Fibroblast of gingiva (primary cell): Measurements from ENCODE around the gene TTC6.

Experiments
- DNase-seq: peaks from one replicate; pipeline ENCODE4 v3.0.0-alpha.2; 2011; ENCODE audit warnings: low read depth

TTC6 gene

DNA sequence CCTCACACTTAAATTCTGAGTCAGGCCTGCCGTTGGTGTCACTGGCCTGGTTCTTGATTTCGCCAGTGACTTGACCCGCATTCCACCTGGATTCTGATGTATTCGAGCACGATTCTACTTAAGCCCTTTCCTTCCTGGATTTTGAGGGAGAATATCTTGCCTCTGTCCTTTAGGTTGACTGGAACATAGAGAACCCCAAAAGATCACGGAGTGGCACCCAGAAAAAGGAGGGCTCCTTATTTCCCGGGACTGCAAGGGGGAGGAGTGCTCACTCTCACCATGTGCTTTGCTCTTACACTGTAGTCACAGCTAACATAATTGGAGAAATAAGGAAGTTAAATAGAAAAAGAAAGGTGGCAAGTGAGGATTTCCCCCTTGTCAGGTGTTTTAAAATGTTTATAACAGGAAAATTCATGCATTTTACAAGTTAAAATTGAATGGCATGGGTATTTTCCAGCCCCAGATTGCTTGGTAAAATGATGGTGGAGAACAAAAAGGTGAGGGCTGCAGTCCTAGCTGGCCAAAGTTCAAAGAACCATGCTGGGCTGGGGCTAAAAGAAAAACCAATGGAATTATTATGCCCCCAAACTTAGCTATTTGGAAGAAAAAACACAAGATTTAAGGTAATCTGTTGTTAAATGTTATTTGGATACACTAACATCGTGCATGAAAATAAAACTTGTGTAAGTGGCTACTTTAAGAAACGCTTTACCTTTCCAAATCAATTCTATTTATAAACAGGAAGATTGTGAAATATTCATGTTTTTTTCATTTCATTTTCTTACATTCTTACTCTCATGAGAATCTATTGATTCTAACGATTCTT lies 9.2 kb upstream of the TTC6 start:
- DNase-seq = no peak

GRCh38 chr14:37586797-37587130 lies 8.7 kb upstream of the TTC6 start:
- no peak for DNase-seq

- DNase-seq = no peak
Measured at GRCh38 chr14:37587131-37587803, 8.2 kb upstream of the TTC6 start.

DNA sequence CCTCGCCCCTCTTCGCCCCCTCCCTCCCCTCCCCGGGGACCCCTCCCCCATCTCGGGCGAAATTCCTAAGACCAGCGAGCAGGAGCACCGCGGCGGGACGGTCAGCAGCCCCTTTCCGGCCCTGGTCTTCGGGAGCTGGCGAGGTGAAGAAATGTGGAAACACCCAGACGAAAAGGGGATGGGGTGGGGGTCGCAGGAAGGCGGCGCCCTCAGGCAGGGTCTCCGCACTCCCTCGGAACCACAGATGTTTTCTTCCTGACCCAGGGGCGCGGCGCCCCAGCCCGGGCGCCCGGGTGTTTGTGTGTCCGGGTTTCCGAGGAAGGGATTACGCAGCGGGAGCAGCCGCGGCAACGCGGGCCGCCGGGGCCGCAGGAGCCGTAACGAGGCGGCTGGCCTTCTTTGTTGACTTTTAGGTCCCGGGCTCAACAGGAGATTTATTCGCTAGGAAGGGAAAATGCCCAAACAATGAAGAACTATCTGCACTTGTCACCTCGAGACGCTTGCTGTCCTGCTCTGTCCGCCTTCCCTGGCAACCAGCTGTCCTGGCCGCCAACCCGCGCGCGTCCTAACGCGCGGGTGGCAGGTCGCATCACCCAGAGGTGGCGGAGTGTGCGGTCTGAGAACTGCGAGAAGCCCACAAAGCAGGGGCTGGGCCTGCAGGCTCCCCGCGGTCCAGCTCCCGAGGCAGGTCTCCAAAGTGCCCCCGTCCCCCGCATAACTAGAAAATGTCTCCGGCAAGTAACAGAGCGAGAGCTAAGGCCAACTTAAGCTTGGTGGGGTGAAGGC lies 7.4 kb upstream of the TTC6 start:
- DNase-seq = no peak

- DNase-seq = no peak
Measured at GRCh38 chr14:37588667-37588955, 6.8 kb upstream of the TTC6 start.

- no peak for DNase-seq
Measured at GRCh38 chr14:37588956-37589714, 6.3 kb upstream of the TTC6 start.

GRCh38 chr14:37589715-37590427 lies 5.6 kb upstream of the TTC6 start:
- no peak for DNase-seq

GRCh38 chr14:37590428-37591139 lies 4.8 kb upstream of the TTC6 start:
- no peak for DNase-seq

DNA sequence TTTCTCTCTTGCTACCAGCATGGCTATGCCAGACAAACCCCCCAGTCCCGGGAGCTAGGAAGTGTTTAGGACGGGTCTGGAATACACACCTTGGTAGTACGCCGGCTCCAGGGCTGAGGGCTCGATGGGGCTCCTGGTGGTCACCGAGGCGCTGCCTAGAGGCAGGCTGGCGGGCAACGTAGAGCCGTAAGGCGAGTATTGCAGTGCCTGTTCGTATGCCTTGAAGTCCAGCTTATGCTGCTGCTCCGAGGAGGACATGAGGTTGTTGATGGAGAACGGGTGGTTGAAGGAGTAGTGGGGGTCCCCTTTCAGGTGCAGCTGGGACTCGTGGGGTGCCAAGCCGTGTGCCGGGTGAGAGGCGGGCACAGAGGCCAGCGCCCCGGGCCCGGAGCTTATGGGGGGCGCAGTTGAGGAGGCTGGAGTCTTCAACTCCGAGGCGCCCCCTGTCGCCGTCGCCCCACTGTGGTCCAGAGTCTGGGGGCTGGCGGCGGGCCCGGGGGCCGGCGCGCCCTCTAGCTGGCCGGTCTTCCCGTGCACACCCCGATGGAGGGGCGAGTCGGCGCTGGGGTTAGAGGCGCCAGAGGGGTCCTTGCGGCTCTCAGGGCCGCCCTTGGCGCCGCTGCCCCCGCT lies 4.0 kb upstream of the TTC6 start:
- DNase-seq = no peak

- DNase-seq = no peak
Measured at GRCh38 chr14:37591941-37592481, 3.4 kb upstream of the TTC6 start.

- no peak for DNase-seq
Measured at GRCh38 chr14:37592482-37593408, 2.7 kb upstream of the TTC6 start.

DNA sequence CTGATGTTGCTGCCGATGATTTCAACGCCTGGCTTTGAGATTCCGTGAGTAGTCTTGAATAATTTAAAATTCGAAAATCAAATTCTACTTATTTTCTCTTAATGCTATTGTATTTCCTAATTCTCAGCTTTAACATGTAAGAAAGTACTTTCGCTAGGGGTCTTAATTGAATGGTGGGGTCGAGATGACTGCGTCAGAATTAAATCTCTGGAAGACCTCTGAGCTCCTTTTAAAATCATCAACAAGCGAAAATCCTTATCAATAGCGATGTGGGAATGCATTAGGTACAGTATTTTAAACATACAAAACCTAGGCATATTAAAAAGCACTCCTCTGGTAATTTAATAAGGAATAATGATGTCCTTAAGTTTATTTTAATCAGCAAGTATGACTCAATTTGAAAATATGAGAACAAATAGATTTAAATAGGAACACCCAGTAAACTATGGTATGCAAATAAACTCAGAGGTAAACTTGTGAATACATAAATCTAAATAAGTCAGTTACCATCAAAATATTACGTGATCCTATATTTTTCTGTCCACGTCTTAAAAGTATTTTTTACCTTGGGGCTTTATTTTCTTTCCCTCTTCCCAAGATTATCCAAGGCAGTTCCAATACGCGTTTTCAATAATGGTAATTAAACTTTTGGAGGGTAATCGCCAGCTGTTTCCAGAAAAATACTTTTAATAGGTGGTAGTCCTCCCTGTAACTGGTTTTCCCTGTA lies 1.8 kb upstream of the TTC6 start:
- no peak for DNase-seq

DNA sequence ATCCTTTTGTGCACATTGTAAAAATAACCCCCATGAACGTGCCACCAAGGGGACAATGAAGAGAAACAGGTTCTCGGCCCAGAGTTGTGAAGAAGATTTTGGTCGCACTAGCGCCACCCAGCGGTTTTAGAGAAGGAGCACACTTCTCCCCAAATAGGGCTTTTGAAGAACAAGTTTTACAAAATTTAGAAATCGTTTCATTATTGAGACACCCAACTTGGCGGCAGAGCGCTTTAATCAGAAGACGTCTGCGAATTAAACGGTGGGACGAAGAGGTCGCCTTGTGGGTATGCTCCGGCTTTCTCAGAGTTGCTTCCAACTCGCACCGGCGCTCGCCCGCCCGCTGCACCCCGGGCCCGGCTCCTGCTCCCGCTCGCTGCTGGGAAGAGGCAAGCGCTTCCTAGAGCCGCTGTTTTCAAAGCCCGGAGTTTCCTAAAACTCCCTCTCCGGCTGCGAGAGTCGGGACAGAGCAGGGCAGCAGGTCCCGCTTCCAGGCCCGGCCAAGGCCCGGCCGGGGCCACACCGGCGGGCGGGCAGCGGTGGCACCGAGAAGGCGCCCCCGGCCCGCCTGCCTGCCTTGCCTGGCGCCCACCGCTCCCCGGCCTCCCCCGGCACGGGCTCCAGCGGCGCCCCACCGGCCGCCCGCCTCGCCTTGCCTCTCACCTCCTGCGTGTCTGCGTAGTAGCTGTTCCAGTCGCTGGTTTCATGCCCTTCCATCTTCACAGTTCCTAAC lies 1.0 kb upstream of the TTC6 start:
- DNase-seq = peak; percentile 68

- DNase-seq = no peak
Measured at GRCh38 chr14:37595809-37596621, 586 bp downstream of the TTC6 start.

DNA sequence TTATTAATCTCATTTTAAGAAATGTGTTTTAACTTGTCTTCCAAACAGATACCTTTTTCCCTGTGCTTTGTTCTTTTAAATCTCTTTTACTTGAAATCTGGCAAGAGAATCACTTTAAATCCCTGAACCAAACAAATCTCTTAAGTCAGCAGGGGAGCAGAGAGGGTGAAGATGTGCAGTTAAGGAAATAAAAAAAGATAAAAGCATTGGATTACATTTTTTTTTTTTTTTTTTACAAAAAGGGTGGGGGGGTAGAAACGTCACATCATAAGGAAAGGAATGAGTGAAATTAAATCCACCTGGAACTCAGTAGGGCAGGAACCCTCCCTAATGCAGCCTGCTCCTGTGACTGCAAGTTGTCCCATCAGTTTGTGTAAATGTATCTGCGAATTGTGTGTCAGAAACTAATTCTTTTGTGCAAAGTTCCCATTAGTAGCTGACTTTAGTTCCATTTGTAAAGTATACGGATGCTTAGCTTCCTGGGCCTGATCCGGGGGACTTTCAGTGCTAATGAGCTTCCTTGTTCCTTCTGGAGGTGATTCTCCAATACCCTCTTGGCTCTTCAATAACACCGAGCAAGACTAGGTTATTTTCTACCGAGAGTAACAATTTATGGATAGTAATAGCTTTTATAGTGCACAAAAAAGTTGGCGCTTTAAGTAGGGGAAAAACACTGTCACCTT lies 1.5 kb downstream of the TTC6 start:
- DNase-seq = no peak

DNA sequence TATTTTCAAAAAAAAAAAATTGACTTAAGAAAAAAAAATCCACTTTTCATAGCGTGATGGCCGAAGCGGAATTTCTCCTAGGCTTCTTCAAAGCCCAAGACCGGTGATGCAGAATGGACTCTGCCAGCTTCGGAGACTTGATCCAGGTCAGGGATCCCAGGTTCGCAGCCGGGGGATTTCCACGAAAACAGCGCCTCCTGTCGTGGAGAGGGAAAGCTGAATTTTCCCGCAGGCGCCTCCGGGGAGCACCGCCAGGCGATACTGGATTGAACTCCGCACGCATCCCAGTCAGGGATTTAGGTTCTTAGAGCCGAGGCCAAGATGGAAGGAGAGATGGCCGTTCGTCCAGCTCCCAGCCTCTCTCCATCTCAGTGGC lies 2.1 kb downstream of the TTC6 start:
- no peak for DNase-seq
